ENCODE measurements around the gene TUBGCP3. TPM values are rescaled to one million over a fixed set of nuclear protein-coding genes. Genes with fewer than 3 reads are reported as not detected.
A peak's percentile ranks its signal among the peaks of the same experiment; 100 is the strongest.

The TUBGCP3 gene
- total RNA-seq, 3 donors from 2014 or later, result 32.0 to 34.5 (median 32.1) TPM

- DNase-seq (ENCODE audit: low spot score in 2 of 2), result no peak
- Histone ChIP-seq H3K4me3 (no peak overlapping the region), H3K9me3 (no peaks in the 10 kb centered on the region), H3K36me3 (no peaks in the 10 kb centered on the region), H3K4me1 (no peaks in the 10 kb centered on the region), H3K27ac (no peak overlapping the region), H3K27me3 (peaks cover 0 to 73% of the 10 kb centered on the region in 2 donors)
- intact Hi-C loops (cut with DNase I; ENCODE audit: low total_unique reads), result no loop called here
- TF ChIP-seq POLR2A (IDR thresholded peaks at IDR 0.05), result no peak
- TF ChIP-seq CTCF (IDR thresholded peaks at IDR 0.05), result no peak
- TF ChIP-seq POLR2AphosphoS5 (IDR thresholded peaks at IDR 0.05), result no peak
These were observed 141.5 kb downstream of the TUBGCP3 start for GRCh38 chr13:112446347-112446861.

- Histone ChIP-seq H3K27ac (no peak overlapping the region), H3K9me3 (no peaks in the 10 kb centered on the region), H3K27me3 (peaks cover 0 to 75% of the 10 kb centered on the region in 2 donors), H3K4me3 (no peak overlapping the region), H3K36me3 (no peaks in the 10 kb centered on the region), H3K4me1 (no peaks in the 10 kb centered on the region)
- TF ChIP-seq POLR2A (IDR thresholded peaks at IDR 0.05), result no peak
- TF ChIP-seq POLR2AphosphoS5 (IDR thresholded peaks at IDR 0.05), result no peak
- no peak for TF ChIP-seq CTCF (IDR thresholded peaks at IDR 0.05)
- peak in 1 of 2 donors; percentile 11 for DNase-seq (ENCODE audit: low spot score in 2 of 2)
- intact Hi-C loops (cut with DNase I; ENCODE audit: low total_unique reads), result no loop called here
These were observed 142.3 kb downstream of the TUBGCP3 start for GRCh38 chr13:112445411-112446271.

GRCh38 chr13:112444416-112445399, 143.2 kb downstream of the TUBGCP3 start:
- DNase-seq (ENCODE audit: low spot score in 2 of 2), result peak in 1 of 2 donors; percentile 9
- H3K27ac ChIP-seq, result no peak overlapping the region
- peaks cover 0 to 70% of the 10 kb centered on the region in 2 donors for H3K27me3 ChIP-seq
- intact Hi-C loops (cut with DNase I; ENCODE audit: low total_unique reads), result no loop called here
- TF ChIP-seq POLR2A (IDR thresholded peaks at IDR 0.05), result no peak
- TF ChIP-seq CTCF (IDR thresholded peaks at IDR 0.05), result no peak
- TF ChIP-seq POLR2AphosphoS5 (IDR thresholded peaks at IDR 0.05), result no peak
- no peaks in the 10 kb centered on the region for H3K9me3 ChIP-seq
- no peak overlapping the region for H3K4me3 ChIP-seq
- H3K36me3 ChIP-seq, result no peaks in the 10 kb centered on the region
- H3K4me1 ChIP-seq, result no peaks in the 10 kb centered on the region

- TF ChIP-seq CTCF (IDR thresholded peaks at IDR 0.05) (peak in 2 of 3 donors; percentile 52 to 58), POLR2AphosphoS5 (IDR thresholded peaks at IDR 0.05) (no peak)
- intact Hi-C loops (cut with DNase I; ENCODE audit: low total_unique reads), result no loop called here
- Histone ChIP-seq H3K9me3 (peaks cover 0 to 3% of the 10 kb centered on the region in 2 donors), H3K36me3 (no peaks in the 10 kb centered on the region), H3K27me3 (peaks cover 0 to 66% of the 10 kb centered on the region in 2 donors), H3K4me3 (no peak overlapping the region), H3K4me1 (no peaks in the 10 kb centered on the region), H3K27ac (no peak overlapping the region)
- peak in 1 of 2 donors; percentile 17 for DNase-seq (ENCODE audit: low spot score in 2 of 2)
These were observed 144.0 kb downstream of the TUBGCP3 start for GRCh38 chr13:112443995-112444311.
